MCF 10A (cell line): ENCODE measurements around the gene PLXNB2. TPM values are rescaled to one million over a fixed set of nuclear protein-coding genes. Genes with fewer than 3 reads are reported as not detected.

Experiments
- BruUV-seq: library from RNA; stranded (reverse); fragments of 400-500 nt; replicated peaks from 2 replicates; lab custom pipeline; 2021; lab: Mats Ljungman, UMichigan
- CTCF ChIA-PET: fragments of 300-600 bp; sonication (Branson Sonifier 250); formaldehyde crosslinking; extraction: SDS; loops from one replicate; lab custom pipeline; 2021; ENCODE audit warnings: antibody characterized with exemption, inconsistent platforms; lab: Yijun Ruan, JAX
- POLR2A ChIA-PET: fragments of 300-600, 350-650 bp; sonication (Branson Sonifier 250); formaldehyde crosslinking; extraction: SDS; loops from one replicate; lab custom pipeline; 2020; ENCODE audit warnings: antibody characterized with exemption, inconsistent platforms; lab: Yijun Ruan, JAX
- DNase-seq: peaks from one replicate; pipeline ENCODE4 v3.0.0-alpha.2; 2018; ENCODE audit not compliant: unreplicated experiment
- H3K27ac Mint-ChIP-seq: one replicate; pipeline ENCODE4 v1.8.0; 2022; ENCODE audit warnings: mild to moderate bottlenecking, low read depth, mixed read lengths; ENCODE audit not compliant: unreplicated experiment
- H3K27me3 Mint-ChIP-seq: one replicate; pipeline ENCODE4 v1.8.0; 2022; ENCODE audit warnings: mixed read lengths; ENCODE audit not compliant: insufficient read depth, unreplicated experiment
- H3K36me3 Mint-ChIP-seq: one replicate; pipeline ENCODE4 v1.8.0; 2022; ENCODE audit warnings: mild to moderate bottlenecking, moderate library complexity, mixed read lengths; ENCODE audit not compliant: insufficient read depth, unreplicated experiment
- H3K4me1 Mint-ChIP-seq: one replicate; pipeline ENCODE4 v1.8.0; 2022; ENCODE audit warnings: mixed read lengths; ENCODE audit not compliant: insufficient read depth, unreplicated experiment
- H3K4me3 Mint-ChIP-seq: one replicate; pipeline ENCODE4 v1.8.0; 2022; ENCODE audit warnings: mild to moderate bottlenecking, moderate library complexity, mixed read lengths; ENCODE audit not compliant: unreplicated experiment
- H3K9me3 Mint-ChIP-seq: one replicate; pipeline ENCODE4 v1.8.0; 2022; ENCODE audit warnings: mixed read lengths; ENCODE audit not compliant: unreplicated experiment
- intact Hi-C: fragments of 100-400 bp; cut with micrococcal nuclease; formaldehyde crosslinking; loops from 2 replicates; pipeline ENCODE4 v1.14.1; 2022
- total RNA-seq: library from RNA; stranded (reverse); gene quantifications from 2 replicates; pipeline ENCODE4 v1.2.3, GENCODE V29; 2022
- TF ChIP-seq, protein P1 (sequence below): fragments of 200-600 bp; IDR thresholded peaks from one replicate; pipeline ENCODE4 v1.8.0; 2022; ENCODE audit warnings: antibody characterized with exemption, mild to moderate bottlenecking; ENCODE audit not compliant: unreplicated experiment

Gene PLXNB2
- total RNA-seq, 1 experiment from 2014 or later: 199 TPM

GRCh38 chr22:50253941-50254340, 53.5 kb downstream of the PLXNB2 start:
- Mint-ChIP-seq H3K4me1 (no peaks in the 10 kb centered on the region), H3K4me3 (no peak overlapping the region), H3K36me3 (peaks cover 10% of the 10 kb centered on the region), H3K27ac (no peak overlapping the region), H3K27me3 (no peaks in the 10 kb centered on the region), H3K9me3 (no peaks in the 10 kb centered on the region)
- no TSS peak for BruUV-seq
- intact Hi-C loops: loop anchor here (5.0 kb wide), 2 partner anchors 243 to 368 kb away; no protein-coding TSS in a partner anchor
- no peak for DNase-seq
- CTCF ChIA-PET: interaction anchor here (3.3 to 3.9 kb wide), 2 partner anchors 13 to 88 kb away, joined by 24 to 34 read pairs; no protein-coding TSS in a partner anchor
- POLR2A ChIA-PET: interaction anchor here (1.3 kb wide), 1 partner anchor 10 kb away, joined by 3 read pairs; no protein-coding TSS in a partner anchor
- TF ChIP-seq, protein P1, sequence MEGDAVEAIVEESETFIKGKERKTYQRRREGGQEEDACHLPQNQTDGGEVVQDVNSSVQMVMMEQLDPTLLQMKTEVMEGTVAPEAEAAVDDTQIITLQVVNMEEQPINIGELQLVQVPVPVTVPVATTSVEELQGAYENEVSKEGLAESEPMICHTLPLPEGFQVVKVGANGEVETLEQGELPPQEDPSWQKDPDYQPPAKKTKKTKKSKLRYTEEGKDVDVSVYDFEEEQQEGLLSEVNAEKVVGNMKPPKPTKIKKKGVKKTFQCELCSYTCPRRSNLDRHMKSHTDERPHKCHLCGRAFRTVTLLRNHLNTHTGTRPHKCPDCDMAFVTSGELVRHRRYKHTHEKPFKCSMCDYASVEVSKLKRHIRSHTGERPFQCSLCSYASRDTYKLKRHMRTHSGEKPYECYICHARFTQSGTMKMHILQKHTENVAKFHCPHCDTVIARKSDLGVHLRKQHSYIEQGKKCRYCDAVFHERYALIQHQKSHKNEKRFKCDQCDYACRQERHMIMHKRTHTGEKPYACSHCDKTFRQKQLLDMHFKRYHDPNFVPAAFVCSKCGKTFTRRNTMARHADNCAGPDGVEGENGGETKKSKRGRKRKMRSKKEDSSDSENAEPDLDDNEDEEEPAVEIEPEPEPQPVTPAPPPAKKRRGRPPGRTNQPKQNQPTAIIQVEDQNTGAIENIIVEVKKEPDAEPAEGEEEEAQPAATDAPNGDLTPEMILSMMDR: no peak

GRCh38 chr22:50253046-50253915, 54.2 kb downstream of the PLXNB2 start:
- H3K36me3 Mint-ChIP-seq: peaks cover 10% of the 10 kb centered on the region
- intact Hi-C loops: loop anchor here (5.0 kb wide), 2 partner anchors 244 to 369 kb away; no protein-coding TSS in a partner anchor
- no peaks in the 10 kb centered on the region for H3K27me3 Mint-ChIP-seq
- ChIA-PET CTCF (interaction anchor here (0.6 to 3.9 kb wide), 22 partner anchors 8 to 368 kb away, joined by 3 to 34 read pairs (median 4); partner anchors contain the start of genes MAPK11 and MAPK12), POLR2A (interaction anchor here (0.6 to 3.5 kb wide), 6 partner anchors 8 to 131 kb away, joined by 3 to 26 read pairs (median 4); partner anchors contain the start of genes MAPK12 and PLXNB2)
- no peak overlapping the region for H3K4me3 Mint-ChIP-seq
- no peaks in the 10 kb centered on the region for H3K9me3 Mint-ChIP-seq
- TF ChIP-seq, protein P1: no peak
- H3K27ac Mint-ChIP-seq: no peak overlapping the region
- DNase-seq: no peak
- no peaks in the 10 kb centered on the region for H3K4me1 Mint-ChIP-seq
- no TSS peak for BruUV-seq

GRCh38 chr22:50252082-50253045, 55.1 kb downstream of the PLXNB2 start:
- intact Hi-C loops: loop anchor here (1.0 to 5.0 kb wide), 3 partner anchors 90 to 370 kb away; no protein-coding TSS in a partner anchor
- peak; percentile 79 for DNase-seq
- CTCF ChIA-PET: interaction anchor here (0.5 to 3.9 kb wide), 33 partner anchors 9 to 369 kb away, joined by 3 to 34 read pairs (median 4); partner anchors contain the start of genes KLHDC7B, MAPK11 and MAPK12
- H3K36me3 Mint-ChIP-seq: peaks cover 15% of the 10 kb centered on the region
- TF ChIP-seq, protein P1: peak; percentile 74
- peak overlapping the region; percentile 39 for H3K4me3 Mint-ChIP-seq
- H3K9me3 Mint-ChIP-seq: no peaks in the 10 kb centered on the region
- BruUV-seq: no TSS peak
- POLR2A ChIA-PET: interaction anchor here (0.6 to 3.5 kb wide), 8 partner anchors 9 to 132 kb away, joined by 3 to 26 read pairs (median 4); partner anchors contain the start of genes MAPK12 and PLXNB2
- H3K27ac Mint-ChIP-seq: no peak overlapping the region
- no peaks in the 10 kb centered on the region for H3K4me1 Mint-ChIP-seq
- no peaks in the 10 kb centered on the region for H3K27me3 Mint-ChIP-seq
